ENCODE results near the gene AMH. TPM values are rescaled to one million over a fixed set of nuclear protein-coding genes. Genes with fewer than 3 reads are reported as not detected.
A peak's percentile ranks its signal among the peaks of the same experiment; 100 is the strongest.

Gene AMH
- total and polyA plus RNA-seq, 9 donors: 0.80 to 12.0 (median 1.3) TPM; not detected in 1

- DNase-seq: peak in 1 of 5 donors; percentile 26
- H3K27me3 ChIP-seq: peaks cover 16% of the 10 kb centered on the region
- 2 to 10% (median 3%) methylated on average over 13 to 125 of the region's 125 CpGs for WGBS, 3 donors
- intact Hi-C loops (cut with DNase I): no loop called here
- no peak overlapping the region for H3K27ac ChIP-seq
- no peak overlapping the region for H3K4me3 ChIP-seq
- TF ChIP-seq CTCF (IDR thresholded peaks at IDR 0.05) (no peak), EP300 (IDR thresholded peaks at IDR 0.05) (no peak), POLR2A (IDR thresholded peaks at IDR 0.05) (no peak)
- H3K9me3 ChIP-seq: no peaks in the 10 kb centered on the region
- no peaks in the 10 kb centered on the region for H3K36me3 ChIP-seq
- peaks cover 17% of the 10 kb centered on the region for H3K4me1 ChIP-seq (ENCODE audit: insufficient read depth)
Observed at GRCh38 chr19:2251106-2252054, 2.3 kb downstream of the AMH start.

- Histone ChIP-seq H3K36me3 (no peaks in the 10 kb centered on the region), H3K27me3 (peaks cover 16% of the 10 kb centered on the region), H3K27ac (no peak overlapping the region), H3K4me3 (no peak overlapping the region), H3K4me1 (ENCODE audit: insufficient read depth) (peaks cover 17% of the 10 kb centered on the region), H3K9me3 (no peaks in the 10 kb centered on the region)
- TF ChIP-seq CTCF (IDR thresholded peaks at IDR 0.05): no peak
- no peak for TF ChIP-seq POLR2A (IDR thresholded peaks at IDR 0.05)
- no peak for TF ChIP-seq EP300 (IDR thresholded peaks at IDR 0.05)
- intact Hi-C loops (cut with DNase I): no loop called here
- DNase-seq: no peak
- WGBS, 3 donors: 6 to 10% (median 9%) methylated on average over 67 to 74 of the region's 74 CpGs
Observed at GRCh38 chr19:2252055-2252796, 3.1 kb downstream of the AMH start.

- intact Hi-C loops (cut with DNase I): no loop called here
- Histone ChIP-seq H3K27ac (no peak overlapping the region), H3K27me3 (peaks cover 16% of the 10 kb centered on the region), H3K4me1 (ENCODE audit: insufficient read depth) (peaks cover 17% of the 10 kb centered on the region), H3K4me3 (no peak overlapping the region), H3K9me3 (no peaks in the 10 kb centered on the region), H3K36me3 (no peaks in the 10 kb centered on the region)
- no peak for TF ChIP-seq CTCF (IDR thresholded peaks at IDR 0.05)
- no peak for TF ChIP-seq EP300 (IDR thresholded peaks at IDR 0.05)
- TF ChIP-seq POLR2A (IDR thresholded peaks at IDR 0.05): no peak
- WGBS, 3 donors: 6 to 8% (median 6%) methylated on average over 16 to 18 of the region's 18 CpGs
- no peak for DNase-seq
Observed at GRCh38 chr19:2252797-2253105, 3.6 kb downstream of the AMH start.

GRCh38 chr19:2253106-2254063 lies 4.3 kb downstream of the AMH start:
- Histone ChIP-seq H3K4me1 (ENCODE audit: insufficient read depth) (peaks cover 17% of the 10 kb centered on the region), H3K36me3 (no peaks in the 10 kb centered on the region), H3K9me3 (no peaks in the 10 kb centered on the region), H3K4me3 (no peak overlapping the region), H3K27me3 (peaks cover 16% of the 10 kb centered on the region), H3K27ac (no peak overlapping the region)
- TF ChIP-seq POLR2A (IDR thresholded peaks at IDR 0.05): no peak
- no peak for TF ChIP-seq CTCF (IDR thresholded peaks at IDR 0.05)
- no peak for TF ChIP-seq EP300 (IDR thresholded peaks at IDR 0.05)
- intact Hi-C loops (cut with DNase I): no loop called here
- WGBS, 3 donors: 2 to 4% (median 4%) methylated on average over 46 to 77 of the region's 77 CpGs
- no peak for DNase-seq

All from ovary (tissue), 9 donors.